K562 (cell line): ENCODE measurements around the gene NCDN. TPM values are rescaled to one million over a fixed set of nuclear protein-coding genes. Genes with fewer than 3 reads are reported as not detected.

ENCODE experiments used
- ATF6 ChIP-seq: sonication (generic); formaldehyde crosslinking; IDR thresholded peaks from 2 replicates; pipeline ENCODE4 v1.4.0; 2020; ENCODE audit warnings: mild to moderate bottlenecking, missing genetic modification reagents
- BRF1 ChIP-seq: IDR thresholded peaks from 3 replicates; pipeline ENCODE4 v1.6.1; 2011; ENCODE audit warnings: borderline replicate concordance, mild to moderate bottlenecking; ENCODE audit not compliant: insufficient read length; ENCODE audit errors: extremely low read depth
- CBX1 ChIP-seq: sonication (generic); IDR thresholded peaks from 2 replicates; pipeline ENCODE4 v1.6.1; 2016; ENCODE audit warnings: antibody characterized with exemption, low read depth, mild to moderate bottlenecking
- HMG20A ChIP-seq: fragments of 450-650 bp; formaldehyde crosslinking; conservative IDR thresholded peaks from 2 replicates; pipeline ENCODE4 v1.4.0; 2020; ENCODE audit warnings: mild to moderate bottlenecking, mixed read lengths
- HNRNPH1 ChIP-seq: fragments of 200-400 bp; formaldehyde crosslinking; optimal IDR thresholded peaks from 2 replicates; pipeline ENCODE3; 2017; ENCODE audit warnings: low read depth, mild to moderate bottlenecking, low read length, moderate library complexity
- NFXL1 ChIP-seq: fragments of 450-650 bp; formaldehyde crosslinking; IDR thresholded peaks from 2 replicates; pipeline ENCODE4 v1.4.0; 2021; ENCODE audit warnings: mild to moderate bottlenecking
- PBX2 ChIP-seq, 2 experiments: IDR thresholded peaks in 1 of 2; conservative IDR thresholded peaks in 1 of 2; 2 replicates each; pipeline ENCODE4 v1.6.1; 2016; ENCODE audit warnings: low read depth in 2 of 2, mild to moderate bottlenecking in 1 of 2, missing compliant biosample characterization in 1 of 2, missing genetic modification characterization in 1 of 2, moderate library complexity in 1 of 2
- PCBP1 ChIP-seq: fragments of 200-400 bp; formaldehyde crosslinking; IDR thresholded peaks from 2 replicates; pipeline ENCODE4 v1.6.1; 2018; ENCODE audit warnings: mild to moderate bottlenecking, low read depth, low read length; ENCODE audit not compliant: poor library complexity, severe bottlenecking
- PYGO2 ChIP-seq: fragments of 450-650 bp; IDR thresholded peaks from 2 replicates; pipeline ENCODE4 v1.6.1; 2016; ENCODE audit warnings: mild to moderate bottlenecking, missing genetic modification characterization, moderate library complexity, missing compliant biosample characterization
- RBBP5 ChIP-seq: fragments of 200-600 bp; sonication (generic); IDR thresholded peaks from 2 replicates; pipeline ENCODE4 v1.6.1; 2012; ENCODE audit warnings: borderline replicate concordance, mild to moderate bottlenecking, low read length, control low read depth, inconsistent platforms; ENCODE audit not compliant: insufficient read depth, poor library complexity, severe bottlenecking
- SNRNP70 ChIP-seq: fragments of 200-400 bp; formaldehyde crosslinking; optimal IDR thresholded peaks from 2 replicates; pipeline ENCODE3; 2017; ENCODE audit warnings: low read depth, low read length
- ZMIZ1 ChIP-seq, 2 experiments: fragments of 150-350 bp in 1 of 2; IDR thresholded peaks; 2 replicates each; pipeline ENCODE4 v1.6.1; 2012 to 2016; ENCODE audit warnings: low read depth in 2 of 2, low read length in 2 of 2, mild to moderate bottlenecking in 1 of 2, moderate library complexity in 1 of 2
- ZNF77 ChIP-seq: fragments of 250-450 bp; sonication (Bioruptor Pico); IDR thresholded peaks from 2 replicates; pipeline ENCODE4 v1.5.0; 2020
- polyA plus RNA-seq, 8 experiments: library from polyadenylated mRNA; depleted of rRNA in 4 of 8; stranded (reverse) in 5 of 8; unstranded in 3 of 8; fragments of >200 nt; fragmentation: Nextera tagmentation in 2 of 8; fragmentation: Illumina TruSeq in 1 of 8; extraction: Ambion mirVana in 2 of 8; extraction: Trizol in 1 of 8; gene quantifications; 2 replicates each; pipeline versions ENCODE4 v1.2.1 to v1.2.3, GENCODE V29; 2011 to 2014; ENCODE audit warnings: inconsistent platforms in 1 of 8, missing spikeins in 1 of 8
- total RNA-seq, 7 experiments: library from RNA; depleted of rRNA in 6 of 7; stranded (reverse); fragments of >200 nt in 6 of 7; fragmentation: Illumina TruSeq in 2 of 7; extraction: Trizol in 2 of 7; gene quantifications; 2 replicates each; pipeline versions ENCODE4 v1.2.1 to v1.2.3, GENCODE V29; 2011 to 2021; ENCODE audit warnings: low replicate concordance in 1 of 7
- TF ChIP-seq, protein P1 (sequence below): sonication (generic); formaldehyde crosslinking; IDR thresholded peaks from 2 replicates; pipeline ENCODE4 v1.8.1; 2023; ENCODE audit warnings: mild to moderate bottlenecking, missing genetic modification reagents
- TF ChIP-seq, protein P2 (sequence below): fragments of 250-450 bp; sonication (Bioruptor Pico); IDR thresholded peaks from 2 replicates; pipeline ENCODE4 v1.9.0; 2021; ENCODE audit warnings: mild to moderate bottlenecking

The NCDN gene
- total and polyA plus RNA-seq, 9 of the 15 experiments (the other 6 are each of a cell fraction or from before 2014, with no cell fraction given): 1.9 to 35.1 (median 10.7) TPM

DNA sequence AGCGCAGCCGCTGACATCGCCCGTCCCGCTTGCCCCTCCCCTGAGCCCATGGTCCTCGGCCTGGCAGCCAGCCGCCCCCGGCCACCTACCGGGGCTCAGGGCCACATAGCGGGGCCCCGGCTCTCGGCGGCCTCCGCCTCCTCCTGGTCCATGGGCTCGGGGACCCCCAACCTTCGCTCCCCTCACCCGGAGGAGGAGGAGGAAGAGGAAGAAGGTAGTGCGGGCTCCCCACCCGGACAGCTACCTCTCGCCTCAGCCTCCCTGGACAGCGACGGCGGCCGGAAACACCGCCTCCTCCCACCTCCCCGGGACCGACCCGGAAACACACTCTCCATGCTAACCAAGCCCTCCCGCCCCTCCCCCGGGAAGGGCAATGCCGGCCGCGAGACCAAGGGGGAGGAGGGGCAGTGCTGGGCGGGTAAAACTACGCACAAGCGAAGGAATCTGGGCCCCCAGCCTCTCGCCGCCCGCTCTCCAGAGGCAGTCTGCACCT lies 435 bp upstream of the NCDN start, which contains the start of gene KIAA0319L (continued):
- TF ChIP-seq, protein P1, sequence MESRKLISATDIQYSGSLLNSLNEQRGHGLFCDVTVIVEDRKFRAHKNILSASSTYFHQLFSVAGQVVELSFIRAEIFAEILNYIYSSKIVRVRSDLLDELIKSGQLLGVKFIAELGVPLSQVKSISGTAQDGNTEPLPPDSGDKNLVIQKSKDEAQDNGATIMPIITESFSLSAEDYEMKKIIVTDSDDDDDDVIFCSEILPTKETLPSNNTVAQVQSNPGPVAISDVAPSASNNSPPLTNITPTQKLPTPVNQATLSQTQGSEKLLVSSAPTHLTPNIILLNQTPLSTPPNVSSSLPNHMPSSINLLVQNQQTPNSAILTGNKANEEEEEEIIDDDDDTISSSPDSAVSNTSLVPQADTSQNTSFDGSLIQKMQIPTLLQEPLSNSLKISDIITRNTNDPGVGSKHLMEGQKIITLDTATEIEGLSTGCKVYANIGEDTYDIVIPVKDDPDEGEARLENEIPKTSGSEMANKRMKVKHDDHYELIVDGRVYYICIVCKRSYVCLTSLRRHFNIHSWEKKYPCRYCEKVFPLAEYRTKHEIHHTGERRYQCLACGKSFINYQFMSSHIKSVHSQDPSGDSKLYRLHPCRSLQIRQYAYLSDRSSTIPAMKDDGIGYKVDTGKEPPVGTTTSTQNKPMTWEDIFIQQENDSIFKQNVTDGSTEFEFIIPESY (CRISPR knock-in tag): peak; percentile 39; the same call in 1 of the 2 replicates
- TF ChIP-seq BRF1: no peak
- TF ChIP-seq HNRNPH1: no peak
- no peak for TF ChIP-seq PBX2 (CRISPR knock-in tag; IDR thresholded peaks at IDR 0.05; ENCODE audit: low read depth)
- TF ChIP-seq PBX2 (tag; conservative IDR thresholded peaks at IDR 0.05; ENCODE audit: low read depth): no peak
- 0 out of 2 replicates have a peak, but pooled peaks have one; percentile 15 for TF ChIP-seq PYGO2
- TF ChIP-seq, protein P2, sequence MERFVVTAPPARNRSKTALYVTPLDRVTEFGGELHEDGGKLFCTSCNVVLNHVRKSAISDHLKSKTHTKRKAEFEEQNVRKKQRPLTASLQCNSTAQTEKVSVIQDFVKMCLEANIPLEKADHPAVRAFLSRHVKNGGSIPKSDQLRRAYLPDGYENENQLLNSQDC (CRISPR knock-in tag): peak; percentile 2; the same call in 1 of the 2 replicates
- TF ChIP-seq NFXL1 (CRISPR knock-in tag): no peak
- TF ChIP-seq ZNF77 (CRISPR knock-in tag): no peak
- TF ChIP-seq ATF6: 0 out of 2 replicates have a peak, but pooled peaks have one; percentile 44
- TF ChIP-seq SNRNP70: no peak
- peak; percentile 19; the same call in 1 of the 2 replicates for TF ChIP-seq CBX1
- TF ChIP-seq ZMIZ1 (IDR thresholded peaks at IDR 0.05; ENCODE audit: low read depth in 2 of 2, low read length in 2 of 2): no peak
- TF ChIP-seq PCBP1: peak; percentile 63
- TF ChIP-seq HMG20A (CRISPR knock-in tag): no peak
- peak; percentile 86 for TF ChIP-seq RBBP5
